Bone marrow (tissue), 2 donors: ENCODE data around the gene CCNL2.
"Not testable (repeated sequence)": the region's sequence is repeated elsewhere in the genome, so short reads cannot be mapped to it uniquely, and the experiment has no call there.

ENCODE experiments used
- DNase-seq, 2 donors: peaks; one replicate each; lab custom pipeline; 2025; lab: John Stamatoyannopoulos, UW

Gene CCNL2

DNA sequence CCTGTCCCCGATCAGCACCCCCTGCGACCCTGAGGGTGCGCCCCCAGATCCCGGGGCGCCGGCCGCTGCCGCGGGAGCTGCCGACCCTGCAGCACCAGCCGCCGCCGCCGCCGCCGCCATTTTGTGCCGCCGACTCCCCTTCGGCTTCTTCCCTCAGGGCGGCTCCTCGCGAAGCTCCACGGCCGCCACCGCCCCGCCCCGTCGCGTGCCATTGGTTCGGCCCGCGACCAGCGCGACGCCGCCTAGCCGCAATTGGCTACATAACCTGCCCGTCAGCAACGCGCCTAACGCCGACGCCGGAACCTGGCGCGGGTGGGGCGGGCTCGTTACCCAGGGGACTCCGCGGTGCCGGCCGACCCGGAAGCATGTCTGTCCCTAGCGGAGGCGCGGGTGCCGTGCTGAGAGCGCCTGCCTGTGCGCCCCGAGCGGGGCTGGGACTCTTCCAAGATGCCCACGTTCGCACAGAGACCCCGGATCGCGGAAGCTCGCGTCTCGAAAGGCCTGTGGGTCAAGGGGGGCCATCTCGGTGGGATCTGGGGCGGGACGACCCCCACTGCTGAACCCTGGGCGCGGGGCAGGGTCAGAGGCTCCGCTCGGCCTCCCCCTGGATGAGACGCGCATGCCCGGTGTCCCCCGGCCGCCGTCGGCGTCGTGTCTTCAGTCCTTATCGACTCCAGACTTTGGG is at the start of gene CCNL2:
CCNL2 (minus strand) TSS at position 149 of the 685 bp plus-strand sequence; CDS start at position 120, 29 bp downstream.
- peak; percentile 90 to 93 for DNase-seq

DNA sequence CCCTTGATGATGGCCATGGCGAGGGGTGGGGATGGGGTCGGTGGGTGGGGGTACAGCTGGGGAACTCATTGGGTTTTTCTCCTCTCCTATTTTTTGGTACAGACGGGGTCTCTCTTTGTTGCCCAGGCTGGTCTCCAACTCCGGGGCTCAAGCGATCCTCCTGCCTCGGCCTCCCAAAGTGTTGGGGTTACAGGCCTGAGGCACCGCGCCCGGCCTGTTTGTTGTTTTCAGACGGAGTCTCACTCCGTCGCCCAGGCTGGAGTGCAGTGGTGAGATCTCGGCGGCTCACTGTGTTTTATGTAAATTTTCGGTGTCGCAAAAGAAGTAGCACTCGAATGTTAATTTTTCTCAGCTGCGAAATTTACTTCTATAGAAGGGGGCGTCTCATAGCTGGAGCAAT is 47.5 kb upstream of the CCNL2 start:
- DNase-seq, result not testable (repeated sequence)

DNA sequence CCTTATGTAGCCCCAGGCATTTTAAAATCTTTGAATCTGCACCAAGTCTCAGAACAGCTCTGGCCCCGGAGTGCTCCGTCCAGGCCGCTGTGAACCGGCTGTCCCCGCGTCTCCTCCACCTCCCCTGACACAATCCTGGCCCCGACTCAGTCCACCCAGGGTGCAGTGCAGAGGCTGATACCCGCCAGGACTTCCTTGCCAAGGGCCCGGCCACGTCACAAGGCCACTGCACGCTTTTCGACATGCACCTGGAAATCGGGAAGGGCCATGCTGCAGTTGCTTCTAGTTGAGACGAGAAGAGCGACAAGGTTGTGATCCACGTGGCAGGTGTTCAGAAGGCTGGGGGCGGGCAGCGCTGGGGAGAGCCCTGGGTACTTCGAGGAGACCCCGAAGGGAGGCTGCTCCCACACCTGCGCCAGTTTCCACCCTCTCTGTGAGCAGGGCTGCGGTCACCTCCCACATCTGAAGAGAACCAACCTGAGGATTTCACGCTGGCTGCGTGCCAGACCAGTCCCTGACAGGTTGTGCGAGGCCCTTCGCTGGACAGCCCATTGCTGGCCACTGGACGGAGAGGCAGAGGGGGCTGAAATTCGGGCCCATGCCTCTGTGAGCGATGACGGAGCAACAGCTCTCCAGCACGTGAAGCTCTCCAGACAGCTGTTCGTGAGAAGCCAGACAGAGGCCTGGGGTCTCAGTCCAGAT is 43.1 kb upstream of the CCNL2 start:
- no peak for DNase-seq

DNA sequence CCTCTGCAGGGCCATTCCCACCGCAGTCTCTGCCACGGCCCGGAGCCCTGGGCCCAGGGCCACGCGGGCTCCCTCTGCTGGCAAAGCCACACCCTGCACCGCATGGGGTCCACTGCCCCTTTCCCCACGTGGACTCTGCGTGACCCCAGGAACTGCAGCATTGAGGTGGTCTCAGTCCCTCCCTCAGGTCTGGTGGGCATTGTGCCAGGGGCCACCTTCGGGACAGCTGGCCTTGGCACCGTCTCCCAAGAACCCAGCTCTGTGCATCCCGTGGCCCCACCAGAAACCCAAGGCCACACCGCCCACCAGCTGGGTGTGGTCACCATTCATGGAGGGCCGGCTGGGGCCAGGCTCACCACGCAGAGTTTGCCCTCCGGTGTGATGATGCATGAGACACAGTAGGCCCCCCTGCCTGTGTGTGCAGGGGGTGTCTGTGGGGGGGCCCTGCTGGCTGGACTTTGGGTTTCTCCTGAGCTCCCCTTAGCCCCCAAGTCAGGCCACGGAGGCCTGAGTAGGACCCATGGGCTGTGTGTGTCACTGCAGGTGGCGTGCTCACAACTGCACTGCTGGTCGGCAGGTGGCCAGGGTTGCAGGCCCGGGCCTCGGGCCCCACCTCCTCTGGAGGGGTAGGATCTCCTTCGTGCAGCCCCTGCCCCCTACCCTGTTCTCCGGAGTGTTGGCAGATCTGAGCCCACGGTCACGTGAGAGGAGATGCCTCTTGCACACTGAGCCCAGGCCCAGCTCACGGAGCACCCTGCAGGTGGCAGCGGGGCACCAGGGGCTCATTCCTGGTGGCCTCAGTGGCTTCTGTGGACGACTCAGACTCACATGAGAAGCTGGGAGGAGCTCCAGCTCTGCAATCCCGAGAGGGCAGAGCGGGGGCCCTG is 42.1 kb upstream of the CCNL2 start:
- DNase-seq, result peak; percentile 13 to 16

DNA sequence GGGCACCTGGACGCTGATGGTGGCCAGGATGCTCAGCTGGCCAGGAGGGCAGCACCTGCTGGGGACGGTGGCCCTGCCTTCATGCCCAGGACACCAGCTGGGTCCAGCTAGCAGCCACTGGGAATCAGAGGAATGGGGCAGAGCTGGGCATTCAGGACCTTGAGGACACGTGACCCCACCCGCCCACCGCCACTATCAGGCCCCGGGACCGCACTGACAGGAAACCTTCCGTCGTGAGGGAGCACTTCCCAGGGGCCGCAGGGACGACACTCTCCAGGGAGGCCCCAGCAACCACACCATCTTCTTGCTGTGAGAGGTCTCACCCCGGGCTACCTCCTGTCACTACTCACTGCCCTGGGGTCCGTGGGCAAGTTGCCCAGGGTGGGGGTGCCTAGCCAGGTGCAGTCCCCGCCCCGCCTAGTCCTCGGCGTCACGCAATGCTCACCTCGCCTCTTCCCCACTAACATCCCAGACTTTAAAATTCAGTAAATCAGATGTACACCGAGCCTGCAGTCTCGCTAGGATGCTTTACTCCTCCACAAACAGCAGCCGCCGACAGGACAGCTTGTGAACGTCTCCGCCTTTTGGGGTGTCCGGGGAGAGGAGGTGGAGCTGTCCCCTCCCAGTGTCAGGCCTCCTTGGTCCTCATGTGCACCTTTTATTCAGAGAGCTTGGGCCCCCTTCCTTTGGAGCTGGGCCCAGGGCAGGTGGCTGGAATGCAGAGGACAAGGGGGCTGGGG is 41.3 kb upstream of the CCNL2 start:
- no peak for DNase-seq

DNA sequence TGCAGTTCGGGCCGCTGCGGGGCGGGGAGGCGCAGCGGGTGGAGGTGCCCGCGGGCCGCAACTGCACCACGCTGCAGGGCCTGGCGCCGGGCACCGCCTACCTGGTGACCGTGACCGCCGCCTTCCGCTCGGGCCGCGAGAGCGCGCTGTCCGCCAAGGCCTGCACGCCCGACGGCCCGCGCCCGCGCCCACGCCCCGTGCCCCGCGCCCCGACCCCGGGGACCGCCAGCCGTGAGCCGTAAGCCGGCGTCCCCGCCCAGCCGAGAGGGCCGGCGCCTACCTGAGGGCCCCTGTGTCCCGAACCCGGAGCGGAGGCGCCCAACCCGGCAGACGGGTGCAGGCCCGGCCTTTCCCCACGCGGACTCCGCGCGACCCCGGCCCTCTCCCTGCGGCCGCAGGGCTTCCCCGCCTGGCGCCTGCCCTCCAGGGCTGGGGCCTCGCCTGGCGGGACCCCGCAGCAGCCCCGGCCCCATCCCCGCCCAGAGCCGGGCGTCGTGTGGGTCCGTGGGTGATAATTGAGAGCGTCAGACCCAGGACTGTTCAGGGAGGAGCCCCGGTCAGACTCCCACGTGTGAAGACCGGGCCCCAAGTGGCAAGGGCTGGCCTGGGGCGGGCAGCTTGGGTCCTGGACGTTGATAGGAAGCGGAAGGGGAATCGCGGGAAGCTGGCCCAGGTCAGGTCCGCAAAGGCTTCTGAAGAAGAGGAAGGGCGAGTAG is 40.6 kb upstream of the CCNL2 start:
- DNase-seq, result no peak

DNA sequence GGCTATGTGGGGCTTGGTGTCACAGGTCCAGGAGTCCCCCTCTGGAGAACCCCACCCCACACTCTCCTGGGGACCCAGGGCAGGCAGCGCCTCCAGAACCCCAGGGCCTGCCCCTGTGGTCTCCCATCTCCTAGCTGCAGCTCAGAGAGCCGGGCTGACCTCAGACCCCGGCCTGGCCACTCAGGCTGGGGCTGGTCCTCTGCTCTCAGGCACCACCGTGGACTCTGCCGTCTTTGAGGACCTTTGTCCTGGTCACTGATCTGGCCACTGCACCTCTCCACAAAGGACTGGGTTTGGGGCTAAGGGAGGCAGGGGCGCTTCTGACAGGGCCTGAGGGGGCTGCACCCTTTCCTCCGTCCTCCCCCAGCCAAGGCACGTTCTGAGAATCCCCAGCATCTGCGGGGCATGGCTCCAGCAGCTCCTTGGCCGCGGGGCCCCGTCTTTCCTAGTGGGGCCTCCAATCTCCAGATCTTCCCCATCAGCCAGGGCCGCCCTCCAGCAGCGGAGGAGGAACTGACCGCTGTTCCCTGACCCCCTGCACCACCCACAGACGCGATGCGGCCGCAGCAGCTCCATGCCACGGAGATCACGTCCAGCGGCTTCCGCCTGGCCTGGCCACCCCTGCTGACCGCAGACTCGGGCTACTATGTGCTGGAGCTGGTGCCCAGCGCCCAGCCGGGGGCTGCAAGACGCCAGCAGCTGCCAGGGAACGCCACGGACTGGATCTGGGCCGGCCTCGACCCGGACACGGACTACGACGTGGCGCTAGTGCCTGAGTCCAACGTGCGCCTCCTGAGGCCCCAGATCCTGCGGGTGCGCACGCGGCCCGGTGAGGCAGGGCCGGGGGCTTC is 39.6 kb upstream of the CCNL2 start:
- DNase-seq, result no peak

DNA sequence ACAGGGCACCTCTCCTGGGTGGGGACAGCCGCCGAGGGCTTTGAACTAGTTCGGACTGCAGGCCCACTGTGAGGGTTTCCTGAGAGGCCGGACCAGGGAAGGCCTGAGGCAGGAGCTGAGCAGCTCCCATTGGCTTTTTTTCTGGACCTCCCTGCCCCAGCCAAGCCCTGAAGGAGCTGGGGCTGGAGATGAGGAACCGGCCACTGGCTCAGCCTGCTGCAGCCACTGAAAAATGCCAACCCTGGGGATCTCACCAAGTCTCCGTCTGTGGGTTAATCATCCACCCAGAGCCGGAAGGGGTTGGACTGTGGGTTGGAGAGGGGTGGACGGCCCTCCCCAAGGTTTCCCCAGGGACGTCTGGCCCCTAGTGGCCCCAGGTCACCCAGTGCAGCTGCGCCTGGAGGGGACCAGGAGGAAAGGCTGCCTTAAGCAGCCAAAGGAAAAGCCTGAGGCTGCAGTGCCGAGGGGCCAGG is 38.8 kb upstream of the CCNL2 start:
- no peak for DNase-seq

DNA sequence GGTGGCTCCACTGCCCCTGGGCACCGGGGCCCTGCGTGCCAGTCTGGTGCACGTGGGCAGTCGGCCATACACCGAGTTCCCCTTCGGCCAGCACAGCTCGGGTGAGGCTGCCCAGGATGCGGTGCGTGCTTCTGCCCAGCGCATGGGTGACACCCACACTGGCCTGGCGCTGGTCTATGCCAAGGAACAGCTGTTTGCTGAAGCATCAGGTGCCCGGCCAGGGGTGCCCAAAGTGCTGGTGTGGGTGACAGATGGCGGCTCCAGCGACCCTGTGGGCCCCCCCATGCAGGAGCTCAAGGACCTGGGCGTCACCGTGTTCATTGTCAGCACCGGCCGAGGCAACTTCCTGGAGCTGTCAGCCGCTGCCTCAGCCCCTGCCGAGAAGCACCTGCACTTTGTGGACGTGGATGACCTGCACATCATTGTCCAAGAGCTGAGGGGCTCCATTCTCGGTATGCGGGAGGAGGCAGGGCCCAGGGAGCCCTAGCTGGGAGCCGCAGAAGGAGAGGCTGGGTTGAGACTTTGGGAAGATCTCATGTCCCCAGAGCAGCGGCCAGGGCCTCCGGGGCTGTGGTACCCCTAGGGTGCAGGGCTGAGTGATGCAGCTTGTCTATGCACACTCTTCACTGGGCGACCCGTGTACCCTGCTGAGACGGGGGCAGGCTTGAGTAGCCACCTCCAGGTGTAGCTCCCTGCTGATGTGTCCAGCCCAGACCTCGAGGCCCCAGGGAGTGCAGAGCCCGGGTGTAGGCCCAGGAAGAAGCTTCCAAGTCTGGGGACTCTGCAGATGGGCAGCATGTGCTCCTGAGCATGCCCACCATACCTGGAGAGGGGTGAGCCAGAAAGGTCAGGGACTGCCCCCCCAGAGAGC is 38.1 kb upstream of the CCNL2 start:
- no peak for DNase-seq

DNA sequence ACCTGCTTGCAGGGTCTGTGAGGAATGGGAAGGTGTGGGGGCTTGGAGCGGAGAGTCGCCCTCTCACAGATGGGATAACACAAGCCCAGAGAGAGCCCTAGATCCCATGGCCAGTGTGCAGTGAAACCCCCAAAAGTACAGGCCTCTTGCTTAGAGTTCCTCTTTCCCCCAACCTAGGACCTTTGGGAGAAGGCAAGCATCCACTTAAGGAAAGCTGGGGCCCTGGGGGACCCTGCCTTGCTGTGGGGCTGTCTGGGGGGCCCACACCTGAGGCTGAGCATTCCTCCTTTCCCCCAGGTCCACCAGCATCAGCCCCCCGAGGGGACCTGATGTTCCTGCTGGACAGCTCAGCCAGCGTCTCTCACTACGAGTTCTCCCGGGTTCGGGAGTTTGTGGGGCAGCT is 37.5 kb upstream of the CCNL2 start:
- no peak for DNase-seq

DNA sequence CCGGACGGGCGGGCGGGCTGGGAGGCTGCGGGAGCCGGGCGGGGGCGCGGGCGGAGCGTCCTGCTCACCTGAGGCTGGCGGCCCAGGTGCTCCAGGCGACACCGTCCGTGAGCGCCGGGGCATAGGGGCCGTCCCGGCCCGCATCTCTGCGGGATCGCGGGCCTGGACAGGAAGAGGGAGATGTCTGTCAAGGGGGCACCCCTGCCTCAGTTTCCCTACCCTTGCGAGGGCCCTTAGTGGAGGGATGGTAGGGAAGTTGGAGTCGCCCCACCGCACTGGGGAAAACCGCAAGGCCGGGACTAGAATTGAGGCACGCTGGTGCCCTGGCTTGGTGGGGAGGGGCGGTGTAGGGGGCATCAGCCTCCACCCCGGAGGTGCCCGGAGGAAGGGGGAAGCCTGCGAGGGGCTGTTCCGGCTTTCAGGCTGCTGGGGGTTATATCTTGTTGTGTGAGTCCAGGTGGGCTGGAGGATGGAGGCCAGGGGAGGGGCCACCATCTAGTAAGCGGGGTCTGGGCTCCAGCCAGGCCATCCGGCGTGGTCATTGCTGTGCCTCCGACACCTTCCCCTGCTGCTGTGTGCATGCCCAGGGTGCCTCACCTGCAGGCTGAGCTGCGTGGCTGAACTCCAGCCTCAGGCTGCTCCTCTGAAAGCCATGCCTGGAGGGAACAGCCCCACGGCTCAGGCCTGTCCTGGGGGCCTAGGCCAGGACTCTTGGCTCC is 36.9 kb upstream of the CCNL2 start:
- no peak for DNase-seq

DNA sequence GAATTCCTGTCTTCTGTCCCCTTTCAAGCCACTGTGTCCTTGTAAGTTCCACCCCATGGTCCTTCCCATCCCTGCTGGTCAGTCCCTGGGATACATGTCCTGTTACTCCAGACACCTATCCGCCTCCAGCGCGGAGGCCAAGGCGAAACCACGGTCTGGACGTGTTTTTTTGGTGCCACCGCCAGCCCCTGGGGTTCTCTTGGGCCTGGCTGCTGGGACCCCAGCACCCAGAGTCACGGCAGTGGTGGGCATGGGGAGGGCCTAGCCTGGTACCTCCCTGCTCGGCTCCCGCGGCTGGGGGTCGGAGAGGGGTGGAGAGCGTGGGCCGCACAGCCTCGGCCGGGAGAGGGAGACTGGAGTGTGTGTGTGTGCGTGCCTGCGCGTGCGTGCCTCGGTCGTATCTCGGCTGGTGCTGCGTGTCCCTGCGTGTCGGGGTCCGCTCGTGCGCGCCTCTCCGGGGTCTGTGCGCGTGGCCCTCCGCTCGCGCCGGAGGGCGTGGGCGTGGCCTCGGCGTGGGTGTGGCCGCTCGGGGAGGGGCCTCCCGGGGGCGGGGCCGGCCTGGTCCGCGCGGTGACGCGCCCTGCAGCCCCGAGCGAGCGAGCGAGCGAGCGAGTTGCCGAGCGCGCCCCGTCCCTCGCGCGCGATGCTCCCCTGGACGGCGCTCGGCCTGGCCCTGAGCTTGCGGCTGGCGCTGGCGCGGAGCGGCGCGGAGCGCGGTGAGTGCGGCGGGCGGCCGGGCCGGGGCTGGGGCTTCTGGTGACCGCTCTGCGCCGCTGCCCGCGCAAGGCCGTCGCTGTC is 36.2 kb upstream of the CCNL2 start, which contains the start of gene VWA1:
VWA1 (plus strand) TSS at position 585 of the 798 bp plus-strand sequence; CDS start at position 644, 59 bp downstream.
- no peak for DNase-seq

DNA sequence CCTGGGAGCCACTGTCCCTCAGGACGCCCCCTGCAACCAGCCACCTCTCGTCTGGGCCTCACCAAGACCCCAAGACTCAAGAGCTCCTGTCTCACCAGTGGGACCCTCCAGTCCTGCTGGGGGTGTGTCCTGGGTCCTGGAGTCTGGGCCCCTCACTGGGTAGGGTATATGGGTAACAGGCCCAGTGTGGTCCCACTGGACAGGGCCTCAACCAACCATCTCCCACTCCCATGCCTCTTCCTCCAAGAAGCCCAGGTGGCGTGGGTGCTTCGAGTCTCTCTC is 35.6 kb upstream of the CCNL2 start:
- no peak for DNase-seq

DNA sequence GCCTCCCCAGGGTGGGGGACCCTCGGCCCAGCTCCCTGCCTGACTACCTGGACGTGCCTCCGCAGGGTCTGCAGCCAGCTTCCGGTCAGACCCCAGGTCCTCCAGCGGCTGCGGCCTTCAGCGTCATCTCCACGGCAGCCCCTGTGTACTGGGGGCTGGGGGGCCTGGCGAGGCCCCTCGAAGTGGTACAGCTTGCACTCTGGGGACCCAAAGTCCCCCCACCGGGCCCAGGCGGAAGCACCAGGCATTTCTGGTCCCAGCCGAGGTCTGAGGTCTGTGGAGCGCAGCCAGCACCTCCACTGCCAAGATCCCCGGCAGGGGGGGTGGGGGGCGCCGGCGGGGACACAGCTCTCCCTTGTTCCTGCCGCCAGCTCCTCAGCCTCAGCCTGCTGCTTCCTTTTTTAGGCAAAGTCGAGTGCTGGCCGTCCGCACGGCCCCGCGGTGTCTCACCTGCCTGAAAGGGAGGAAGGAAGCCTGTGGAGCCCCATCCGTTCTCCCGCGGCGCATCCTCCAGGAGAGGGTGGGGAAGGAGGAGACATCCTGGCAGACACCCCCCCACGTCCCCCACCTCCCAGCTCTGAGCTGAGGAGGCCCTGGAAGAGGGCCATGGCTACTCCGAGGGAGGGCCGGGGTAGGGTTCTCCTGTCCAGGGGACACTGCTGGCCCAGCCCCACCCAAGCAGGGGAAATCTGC is 35.1 kb upstream of the CCNL2 start:
- DNase-seq, result peak in 1 of 2 donors; percentile 44

DNA sequence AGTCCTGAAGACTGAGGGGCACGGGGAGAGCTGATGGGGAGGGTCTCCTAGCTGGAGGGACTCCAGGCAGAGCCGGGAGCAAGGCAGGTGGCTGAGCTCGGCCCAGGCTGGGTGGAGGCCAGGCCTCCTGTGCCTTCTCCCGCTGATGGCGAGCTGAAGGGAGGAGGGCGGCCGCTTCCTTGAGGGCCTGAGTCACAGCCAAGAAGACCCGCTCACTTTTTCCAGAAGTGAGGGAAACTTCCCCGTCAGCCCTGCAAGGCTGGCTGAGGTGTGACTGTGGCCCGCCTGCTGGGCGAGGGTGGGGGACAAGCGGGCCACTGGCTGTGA is 34.6 kb upstream of the CCNL2 start:
- DNase-seq, result peak; percentile 33 to 38

DNA sequence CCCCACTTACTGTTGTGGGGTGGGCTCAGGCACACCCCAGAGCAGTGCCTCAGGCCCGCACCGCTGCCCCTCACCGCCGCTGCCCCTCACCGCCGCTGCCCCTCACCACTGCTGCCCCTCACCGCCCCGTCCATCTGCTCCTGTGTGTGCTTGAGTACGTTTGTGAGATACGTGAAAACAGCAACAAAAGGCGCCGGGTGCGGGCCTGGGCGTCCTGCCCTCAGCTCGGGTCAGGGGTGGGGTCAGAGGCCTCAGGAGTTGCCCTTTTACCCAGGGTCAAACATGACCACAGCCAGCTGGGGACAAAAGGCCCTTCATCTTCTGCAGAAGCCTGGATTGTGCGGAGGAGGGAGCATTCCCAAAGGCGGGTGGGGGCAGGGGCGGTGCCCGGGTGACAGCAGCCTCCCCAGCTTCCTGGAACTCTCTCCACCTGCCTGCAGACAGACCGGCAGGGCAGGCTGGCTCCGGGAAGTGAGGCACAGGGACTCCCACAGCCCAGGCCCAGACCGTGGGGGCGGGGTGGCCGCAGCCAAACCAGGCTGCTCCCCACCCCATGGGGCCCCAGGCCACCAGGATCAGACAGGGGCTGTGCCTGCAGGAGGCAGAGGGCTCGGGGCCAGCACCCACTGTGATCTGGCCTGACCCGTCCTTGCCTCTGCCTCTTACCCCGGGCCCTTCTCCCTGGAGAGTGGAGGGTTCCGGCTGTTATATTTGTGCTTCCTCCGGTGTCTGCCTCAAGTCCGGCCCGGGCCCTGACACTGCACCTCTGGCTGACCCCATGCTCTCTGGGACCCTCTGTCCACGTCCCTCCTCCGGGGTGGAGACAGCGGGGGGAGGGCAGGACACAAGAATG is 34.0 kb upstream of the CCNL2 start:
- no peak for DNase-seq
